NCI-H446 (cell line): ENCODE measurements around the gene CDH23.

ENCODE experiments used
- DNase-seq, 2 experiments: peaks; one replicate each; lab custom pipeline; 2025; lab: John Stamatoyannopoulos, UW

Gene CDH23

GRCh38 chr10:71537681-71538080 is 141.0 kb downstream of the CDH23 start:
- no peak for DNase-seq

DNA sequence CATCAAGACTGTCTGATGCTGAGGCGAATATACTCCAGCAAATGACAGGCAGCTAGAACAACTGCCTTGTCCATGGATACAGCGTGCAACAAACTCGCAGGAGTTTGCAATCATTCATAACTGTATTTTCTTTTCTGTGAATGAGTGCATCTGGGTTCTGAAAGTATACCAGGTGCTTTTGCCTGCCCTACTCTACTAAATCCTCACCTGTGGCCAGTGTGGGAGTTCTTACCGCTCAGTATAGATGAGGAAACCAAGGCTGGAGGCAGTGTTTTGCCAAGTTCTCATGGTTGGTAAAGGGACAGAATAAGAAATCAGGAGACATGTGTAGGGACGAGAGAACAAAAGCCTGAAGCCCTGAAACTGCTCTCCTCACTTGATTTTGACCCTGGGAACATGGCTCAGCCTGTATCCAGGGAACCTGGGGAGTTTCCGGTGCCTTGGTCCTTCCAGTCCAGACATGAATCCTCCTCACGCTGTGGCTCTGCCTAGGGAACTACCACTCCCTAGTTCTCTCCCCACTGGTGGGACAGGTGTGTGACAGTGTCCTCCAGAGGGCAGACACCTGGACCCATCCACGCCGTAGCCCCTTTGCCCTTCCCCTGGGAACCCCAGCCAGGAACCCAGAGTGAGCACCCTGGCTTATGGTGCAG is 142.0 kb downstream of the CDH23 start:
- no peak for DNase-seq

DNA sequence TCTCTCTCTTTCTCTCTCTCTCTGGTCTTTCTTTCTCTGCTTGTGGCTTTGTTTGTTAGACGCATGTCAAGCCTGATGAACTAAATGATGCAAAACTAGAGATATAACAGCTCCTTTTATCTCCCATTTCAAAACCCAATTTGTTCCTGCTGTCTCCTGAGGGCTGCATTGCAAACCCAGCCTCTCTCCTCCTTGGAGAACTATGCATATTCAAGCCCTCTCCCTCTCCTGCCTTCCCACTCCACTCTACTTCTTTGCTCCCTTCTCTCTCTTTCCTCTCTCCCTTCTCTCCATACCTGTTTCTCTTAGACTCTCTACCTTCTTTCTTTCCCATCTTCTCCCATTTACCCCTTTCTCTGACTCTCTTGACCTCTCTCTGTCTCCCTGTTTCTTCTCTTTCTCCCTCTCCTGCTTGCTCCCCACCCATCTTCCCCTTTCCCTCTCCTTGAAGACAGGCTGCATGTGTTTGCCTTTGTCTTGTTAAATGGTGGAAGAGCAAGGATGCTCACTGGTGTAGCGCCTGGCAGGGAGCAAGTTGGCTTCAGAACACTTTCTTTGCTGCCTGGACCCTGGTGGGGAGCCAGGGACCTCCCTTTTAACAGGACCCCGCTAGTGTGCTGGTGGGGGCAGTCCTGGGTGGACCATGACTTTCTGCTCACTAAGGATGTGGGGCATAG is 142.9 kb downstream of the CDH23 start:
- no peak for DNase-seq

DNA sequence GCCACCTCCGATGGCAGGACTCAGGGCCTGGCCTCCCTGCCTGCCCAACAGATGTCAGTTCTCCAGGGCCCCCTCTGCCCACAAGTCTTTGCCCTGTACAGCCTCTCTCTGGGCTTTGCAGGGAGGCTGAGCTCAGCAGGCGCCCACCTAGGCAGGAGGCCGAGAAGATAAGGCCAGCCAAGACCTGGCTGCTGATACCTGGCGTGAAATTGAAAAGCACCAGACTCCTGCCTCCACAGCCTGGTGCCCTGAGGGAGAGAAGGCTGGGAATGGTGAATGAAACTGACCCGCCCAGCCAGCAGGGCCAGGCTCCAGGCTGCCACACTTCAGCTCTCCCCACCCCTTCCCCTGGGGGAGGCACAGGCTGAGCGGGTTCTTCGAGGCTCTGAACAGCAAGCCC is 145.8 kb downstream of the CDH23 start:
- DNase-seq, result no peak

DNA sequence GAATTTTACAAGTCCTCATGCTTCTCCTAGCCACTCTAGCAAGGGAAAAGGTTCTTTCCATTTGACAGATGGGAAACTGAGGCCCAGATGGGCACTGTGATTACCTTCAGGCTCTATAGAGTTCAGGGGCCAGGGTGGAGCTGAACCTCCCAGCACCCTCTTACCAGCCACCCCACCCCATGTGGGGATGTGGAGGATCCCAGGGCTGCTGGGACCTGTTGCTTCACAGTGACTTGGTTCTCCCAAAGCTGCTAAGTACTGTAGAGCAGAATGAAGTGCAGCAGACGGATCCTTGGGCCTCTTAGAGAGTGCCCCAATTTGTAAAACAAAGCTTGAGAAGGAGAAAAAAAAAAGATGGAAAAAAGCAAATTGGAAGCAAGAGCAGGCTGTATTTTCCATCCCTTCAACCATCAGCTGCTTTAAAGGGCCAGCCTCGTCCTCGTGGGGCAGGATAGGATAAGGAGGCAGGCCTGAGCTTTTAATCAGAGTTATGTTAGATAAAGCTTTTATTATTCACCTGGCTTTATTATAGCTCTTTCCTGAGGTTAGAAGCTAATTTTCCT is 147.0 kb downstream of the CDH23 start:
- no peak for DNase-seq

DNA sequence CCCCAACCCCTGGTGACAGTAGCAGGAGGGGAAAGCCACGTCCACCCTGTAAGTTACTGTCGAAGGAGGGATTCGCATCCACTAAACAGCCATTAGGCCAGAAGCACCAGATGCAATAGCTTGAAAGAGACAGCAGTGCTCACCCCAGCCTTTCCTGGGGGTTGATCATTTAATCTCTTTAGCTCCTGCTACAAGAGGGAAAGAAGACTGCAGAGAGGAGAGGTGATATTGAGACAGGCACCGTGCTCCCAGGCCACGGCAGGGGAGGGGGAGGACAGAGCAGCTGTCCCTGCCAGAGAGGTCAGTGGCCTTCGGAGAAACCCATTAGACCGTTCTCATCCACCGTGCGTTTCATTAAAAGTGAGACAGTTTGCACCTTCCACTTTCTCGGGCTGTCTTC is 148.3 kb downstream of the CDH23 start:
- no peak for DNase-seq

GRCh38 chr10:71546220-71546619 is 149.5 kb downstream of the CDH23 start:
- no peak for DNase-seq

- no peak for DNase-seq
These were observed 150.6 kb downstream of the CDH23 start for GRCh38 chr10:71547312-71547711.

DNA sequence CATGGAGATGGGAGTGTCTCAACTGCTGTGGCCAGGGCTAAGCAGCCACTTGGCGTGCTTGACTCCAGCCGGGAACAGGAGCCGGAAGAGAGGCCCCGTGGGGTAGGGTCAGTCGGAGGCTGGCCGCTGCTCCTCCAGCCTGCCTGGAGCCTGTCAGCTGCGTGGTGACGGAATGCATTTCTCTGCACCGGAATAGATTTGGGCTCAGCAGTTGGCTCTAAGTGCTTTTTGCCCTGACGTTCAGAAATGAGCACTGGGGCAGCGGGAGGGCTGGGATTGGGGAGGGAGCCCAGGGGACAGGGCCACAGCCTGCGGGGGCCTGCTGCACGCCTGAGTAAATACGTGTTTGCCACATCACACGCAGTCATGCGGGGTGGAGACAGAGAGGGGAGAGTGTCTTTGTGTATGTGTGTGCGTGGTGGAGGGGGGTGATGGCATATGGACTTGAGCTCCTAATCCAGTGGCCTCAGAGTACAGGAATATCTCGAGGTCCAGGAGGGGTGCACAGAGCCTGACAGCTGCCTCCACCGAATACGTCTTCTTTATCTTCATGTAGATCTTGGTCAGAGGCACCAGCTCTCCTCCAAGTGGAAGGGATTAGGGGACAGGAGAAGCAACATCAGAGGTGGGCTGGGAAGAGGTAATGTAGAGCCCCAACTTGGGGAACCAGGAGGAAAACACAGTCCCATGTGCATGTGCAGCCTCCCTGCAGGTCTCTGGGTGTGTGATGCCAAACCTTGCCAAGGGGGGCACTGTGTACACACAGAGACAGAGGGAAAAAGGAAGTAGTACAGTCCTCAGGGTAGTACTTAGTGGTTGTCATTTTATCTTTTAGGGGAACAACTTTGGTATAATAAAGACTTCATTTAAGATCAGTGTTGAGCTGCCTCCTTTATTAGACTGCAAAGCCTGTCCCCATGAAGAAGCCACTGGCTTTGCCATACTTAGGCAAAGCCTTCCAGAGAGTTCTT is 151.4 kb downstream of the CDH23 start:
- DNase-seq, result no peak

DNA sequence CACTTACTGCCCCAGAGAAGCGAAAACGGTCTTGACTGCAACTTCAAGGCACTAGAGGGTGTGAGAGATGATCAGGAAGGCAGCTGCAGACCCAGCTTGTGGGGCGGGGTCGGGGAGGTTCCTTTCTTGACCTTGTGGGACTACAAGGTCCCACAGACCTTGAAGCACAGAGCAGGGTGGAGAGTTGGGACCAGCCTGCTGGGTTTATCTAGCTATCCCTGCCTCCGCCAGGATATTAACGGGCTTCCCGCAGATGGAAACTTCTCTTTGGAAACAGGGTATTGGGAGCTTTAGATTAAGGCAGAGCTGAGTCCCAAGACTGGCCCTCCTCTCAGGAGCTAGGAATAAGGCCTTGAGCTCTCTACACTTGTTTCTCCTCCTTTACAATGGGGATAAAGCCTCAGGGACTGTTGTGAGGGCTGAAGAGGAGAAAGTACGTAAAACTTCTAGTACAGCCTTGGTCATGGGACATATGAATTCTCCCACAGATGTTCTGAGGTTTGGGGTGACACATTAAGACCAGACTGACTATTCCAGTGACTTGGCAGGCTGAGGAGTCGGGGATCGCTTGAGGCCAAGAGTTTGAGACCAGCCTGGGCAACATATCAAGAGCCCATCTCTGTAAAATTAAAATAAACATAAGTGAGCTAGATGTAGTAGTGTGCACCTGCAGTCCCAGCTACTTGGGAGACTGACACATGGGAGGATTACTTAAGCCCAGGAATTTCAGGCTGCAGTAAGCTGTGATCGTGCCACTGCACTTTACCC is 153.2 kb downstream of the CDH23 start:
- no peak for DNase-seq

DNA sequence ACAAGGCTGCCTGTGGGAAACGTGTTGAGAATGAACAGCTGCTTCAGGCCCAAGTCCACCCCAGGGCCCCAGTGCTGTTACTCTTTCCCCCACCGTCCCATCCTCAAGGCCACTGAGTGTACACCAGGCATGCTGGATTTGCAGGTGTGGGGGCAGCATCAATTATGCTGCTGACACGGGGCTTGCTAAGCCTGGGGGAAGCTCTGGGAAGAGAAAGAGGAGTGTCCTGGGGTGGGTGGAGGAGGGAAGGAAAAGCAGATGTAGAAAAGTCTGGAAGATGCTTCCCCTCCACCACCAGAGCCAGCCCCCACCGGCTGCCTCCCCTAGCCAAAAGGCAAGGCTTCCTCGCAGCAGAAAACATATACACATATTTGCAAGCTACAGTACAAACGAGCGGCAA is 153.9 kb downstream of the CDH23 start:
- no peak for DNase-seq

GRCh38 chr10:71551970-71552369 is 155.2 kb downstream of the CDH23 start:
- no peak for DNase-seq

DNA sequence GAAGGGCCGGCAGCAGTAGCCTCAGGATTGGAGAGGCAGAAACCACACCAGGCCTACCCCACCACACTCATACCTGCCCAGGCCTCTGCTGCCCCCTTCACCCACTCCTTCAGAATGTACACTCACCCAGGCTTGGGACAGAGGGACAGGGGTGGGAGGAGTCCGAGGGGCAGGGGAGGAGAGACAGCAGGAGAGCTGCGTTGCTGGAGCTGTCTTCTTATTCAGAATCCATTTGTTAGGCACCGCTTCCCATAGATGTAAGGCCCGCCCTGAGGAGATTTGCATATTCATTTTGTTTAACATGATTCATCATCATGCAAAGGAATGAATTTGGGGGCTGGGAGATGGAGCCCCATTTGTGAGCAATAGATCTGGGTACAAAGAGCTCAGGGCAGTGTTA is 156.7 kb downstream of the CDH23 start:
- no peak for DNase-seq

DNA sequence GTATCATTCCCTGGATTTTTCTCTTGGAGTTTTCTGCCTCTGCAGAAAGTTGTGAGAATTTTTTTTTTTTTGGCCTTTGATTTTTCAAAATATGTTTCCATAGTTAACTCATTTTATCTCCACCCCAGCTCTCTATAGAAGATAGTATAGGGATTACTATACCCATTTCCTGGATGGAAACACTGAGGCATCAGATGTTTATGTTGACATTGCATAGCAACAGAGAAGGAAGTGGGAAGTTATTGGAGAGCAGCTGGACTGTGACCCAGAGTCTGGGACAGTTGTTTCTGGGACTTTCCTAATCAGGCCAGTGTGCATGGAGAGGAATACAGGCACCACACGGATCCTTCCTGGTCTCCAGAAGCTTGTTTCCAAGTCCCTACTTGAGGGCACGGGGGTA is 158.0 kb downstream of the CDH23 start:
- no peak for DNase-seq

DNA sequence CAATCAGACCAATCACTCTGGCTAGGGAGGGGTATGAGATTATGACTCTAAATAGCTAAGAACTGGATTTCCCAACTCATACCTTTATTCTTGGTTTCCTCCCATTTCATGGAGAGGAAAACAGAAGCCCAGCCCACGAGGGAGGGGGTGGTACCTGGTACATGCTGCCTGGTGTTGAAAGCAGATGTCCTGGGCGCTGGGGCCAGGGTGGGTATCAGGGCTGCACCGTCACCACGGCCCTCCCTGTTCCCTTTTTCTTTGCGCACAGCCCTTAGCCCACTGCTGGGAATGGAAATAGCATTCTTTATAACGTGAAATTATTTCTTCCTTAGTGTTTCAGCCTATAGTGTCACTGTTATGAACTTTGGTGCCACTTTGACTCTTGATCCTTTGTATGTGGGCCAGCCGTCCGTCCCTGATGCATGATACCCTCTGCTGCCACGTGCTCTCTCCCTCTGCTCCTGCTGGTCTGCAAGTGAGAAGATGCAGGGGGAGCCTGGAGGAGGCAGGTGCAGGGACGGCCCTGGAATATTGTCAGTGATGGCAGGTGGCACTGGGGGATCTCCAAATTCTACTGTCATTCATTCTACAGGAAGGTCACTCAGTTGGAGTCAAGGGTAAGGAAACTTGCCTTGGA is 158.5 kb downstream of the CDH23 start:
- no peak for DNase-seq

GRCh38 chr10:71555724-71556119 is 159.0 kb downstream of the CDH23 start:
- no peak for DNase-seq

DNA sequence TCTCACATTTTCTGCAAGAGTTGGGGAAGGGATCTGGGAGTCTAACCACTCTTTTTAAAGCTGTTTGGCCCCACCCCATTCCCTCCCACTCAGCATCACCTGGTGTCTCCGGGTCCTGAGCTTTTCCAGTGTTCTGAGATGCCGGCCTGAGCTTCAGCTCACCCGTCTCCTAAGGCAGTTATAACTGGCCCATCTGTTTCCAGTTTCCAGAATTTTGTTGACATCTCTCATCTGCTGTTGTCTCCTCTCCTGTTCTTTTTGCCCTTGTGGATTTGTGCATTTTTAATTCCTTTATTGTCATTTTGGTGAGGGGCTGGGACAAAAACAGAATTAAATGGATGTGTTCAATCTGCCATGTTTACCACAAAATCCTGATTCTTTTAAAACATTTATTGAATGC is 162.3 kb downstream of the CDH23 start:
- DNase-seq, result no peak

DNA sequence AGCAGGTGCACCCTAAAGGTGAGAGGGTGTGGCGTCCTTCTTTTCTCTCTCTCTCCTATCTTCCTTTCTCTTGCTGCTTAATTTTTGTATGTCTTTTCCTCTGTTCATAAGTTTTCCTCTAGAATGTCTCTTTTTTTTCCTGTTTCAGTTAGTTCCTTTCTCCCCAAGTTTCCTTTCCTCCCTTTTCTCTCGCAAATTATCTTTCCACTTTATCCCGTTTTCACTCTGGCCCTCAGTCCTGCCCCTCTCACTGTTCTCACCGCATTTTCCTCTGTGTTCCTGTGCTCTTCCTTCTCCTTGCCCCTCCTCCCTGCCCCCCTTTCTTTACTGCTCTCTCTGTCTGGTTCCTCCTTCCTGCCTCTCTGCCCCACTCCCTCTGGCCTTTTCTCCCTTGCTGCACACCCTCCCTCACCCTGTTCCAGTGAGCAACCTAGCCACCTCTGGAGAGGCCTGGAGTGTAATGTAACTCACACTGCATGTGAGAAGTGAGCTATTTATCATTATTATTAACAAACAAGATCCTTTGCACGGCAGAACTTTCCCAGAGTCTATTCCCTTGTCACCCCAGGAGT is 164.4 kb downstream of the CDH23 start:
- no peak for DNase-seq

DNA sequence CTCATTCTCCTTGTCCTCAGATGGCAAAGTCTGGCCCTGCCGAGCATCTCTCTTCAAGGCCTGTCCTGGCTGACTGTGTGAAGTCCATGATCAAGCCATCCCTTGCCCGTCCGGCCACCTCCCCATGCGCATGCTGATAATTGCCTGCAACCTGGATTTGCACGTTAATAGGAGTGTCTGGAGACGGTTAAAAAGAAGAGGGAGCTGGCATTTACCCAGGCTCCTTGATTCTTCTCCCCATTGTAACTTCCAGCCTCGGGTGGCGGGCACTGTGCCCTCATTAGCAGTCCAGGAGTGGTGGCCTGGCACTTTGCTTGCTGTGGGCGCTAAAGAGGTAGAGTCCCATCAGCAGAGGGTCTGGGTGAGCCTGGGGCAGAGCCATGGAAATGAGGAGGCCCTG is 165.5 kb downstream of the CDH23 start:
- no peak for DNase-seq

DNA sequence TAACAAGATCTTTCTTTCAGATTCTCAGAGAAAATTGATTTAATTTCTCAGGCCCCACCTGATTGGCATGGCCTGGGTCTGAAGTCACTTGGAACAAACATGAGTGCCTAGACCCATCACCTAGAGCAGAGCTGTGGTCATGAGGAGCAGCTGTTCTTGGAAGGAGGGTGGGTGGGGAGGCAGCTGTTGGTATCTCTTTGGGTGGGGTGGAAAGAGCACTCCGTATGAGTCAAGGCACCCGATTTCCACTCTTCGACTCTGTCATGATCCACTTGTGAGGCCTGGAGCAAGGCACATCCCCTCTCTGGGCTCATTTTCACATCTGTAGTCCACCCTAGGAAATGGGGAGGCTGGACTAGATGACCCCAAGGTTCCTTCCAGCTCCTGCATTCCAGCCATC is 166.2 kb downstream of the CDH23 start:
- DNase-seq, result no peak
